GM12801 (cell line): ENCODE measurements around the gene CTNNAL1.

Experiments
- CTCF ChIP-seq: IDR thresholded peaks from one replicate; pipeline ENCODE4 v1.5.1; 2011; ENCODE audit warnings: control low read depth; ENCODE audit not compliant: insufficient read length; ENCODE audit errors: extremely low read depth

CTNNAL1 gene

GRCh38 chr9:109022873-109023272 lies 9.6 kb upstream of the CTNNAL1 start:
- TF ChIP-seq CTCF, result no peak

- TF ChIP-seq CTCF, result no peak
These were observed 7.5 kb upstream of the CTNNAL1 start for GRCh38 chr9:109020581-109021511.

GRCh38 chr9:109020113-109020512 lies 6.8 kb upstream of the CTNNAL1 start:
- TF ChIP-seq CTCF, result no peak

GRCh38 chr9:109019420-109019819 lies 6.1 kb upstream of the CTNNAL1 start:
- TF ChIP-seq CTCF, result no peak

- no peak for TF ChIP-seq CTCF
These were observed 4.2 kb upstream of the CTNNAL1 start for GRCh38 chr9:109017493-109017892.

GRCh38 chr9:109017061-109017460 lies 3.8 kb upstream of the CTNNAL1 start:
- no peak for TF ChIP-seq CTCF

GRCh38 chr9:109016132-109016531 lies 2.8 kb upstream of the CTNNAL1 start:
- TF ChIP-seq CTCF, result no peak
